ENCODE results near the gene MTUS2.

Gene MTUS2

DNA sequence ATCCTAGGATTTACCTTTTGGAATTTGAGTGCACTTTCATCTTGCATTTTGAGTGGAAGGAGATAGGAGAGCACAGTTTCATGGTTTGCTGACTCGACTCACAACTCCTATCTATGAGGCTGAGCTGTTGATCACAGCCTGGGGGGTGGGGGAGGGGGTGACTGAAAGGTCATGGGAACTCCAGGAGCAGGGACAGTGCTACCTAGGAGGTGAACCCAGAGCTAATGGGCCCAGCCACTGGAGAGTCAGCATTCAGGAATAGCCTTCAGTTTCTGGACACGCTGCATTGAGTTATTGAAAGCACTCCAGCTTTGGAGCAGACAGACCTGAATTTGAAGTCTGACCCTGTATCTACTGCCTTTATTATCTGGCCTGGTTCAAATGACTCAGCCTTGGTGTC is 435.4 kb downstream of the MTUS2 start:
- DNase-seq: no peak

DNA sequence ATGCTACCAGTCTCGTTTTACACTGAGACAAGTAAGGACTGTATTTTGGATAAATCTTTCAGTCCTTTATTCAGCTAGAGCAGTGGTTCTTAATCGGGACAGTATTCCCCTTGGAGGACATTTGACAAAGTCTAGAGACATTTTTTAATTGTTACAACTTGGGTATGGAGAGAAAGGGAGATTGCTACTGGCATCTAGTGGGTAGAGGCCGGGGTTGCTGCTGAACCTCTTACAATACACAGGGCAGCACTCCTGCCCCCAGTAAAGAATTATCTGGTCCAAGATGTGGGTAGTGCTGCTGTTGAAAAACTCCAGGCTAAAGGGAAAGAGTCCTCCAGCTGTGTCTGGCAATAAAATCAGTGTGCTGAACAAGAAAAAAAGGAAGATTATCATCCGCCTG is 440.5 kb downstream of the MTUS2 start:
- DNase-seq: no peak

DNA sequence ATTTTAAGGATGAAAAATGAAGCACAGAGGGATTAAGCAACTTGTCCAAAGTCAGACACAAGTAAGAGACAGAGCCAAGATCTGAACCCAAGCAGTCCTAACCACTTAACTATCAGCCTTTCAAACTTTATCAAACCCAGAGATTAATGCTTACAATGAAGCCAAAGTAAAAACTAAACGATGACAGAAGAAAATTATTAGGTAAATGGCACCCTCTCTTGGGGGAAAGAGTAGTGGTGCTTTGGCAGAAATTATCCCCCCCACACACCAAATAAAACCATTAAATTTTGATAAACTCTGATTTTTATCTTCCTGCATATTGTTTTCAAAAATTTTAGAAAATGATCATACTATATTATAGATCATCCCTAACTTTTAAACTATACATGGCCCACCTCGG is 446.1 kb downstream of the MTUS2 start:
- no peak for DNase-seq

- no peak for DNase-seq
These were observed 446.9 kb downstream of the MTUS2 start for GRCh38 chr13:29266756-29267733.

DNA sequence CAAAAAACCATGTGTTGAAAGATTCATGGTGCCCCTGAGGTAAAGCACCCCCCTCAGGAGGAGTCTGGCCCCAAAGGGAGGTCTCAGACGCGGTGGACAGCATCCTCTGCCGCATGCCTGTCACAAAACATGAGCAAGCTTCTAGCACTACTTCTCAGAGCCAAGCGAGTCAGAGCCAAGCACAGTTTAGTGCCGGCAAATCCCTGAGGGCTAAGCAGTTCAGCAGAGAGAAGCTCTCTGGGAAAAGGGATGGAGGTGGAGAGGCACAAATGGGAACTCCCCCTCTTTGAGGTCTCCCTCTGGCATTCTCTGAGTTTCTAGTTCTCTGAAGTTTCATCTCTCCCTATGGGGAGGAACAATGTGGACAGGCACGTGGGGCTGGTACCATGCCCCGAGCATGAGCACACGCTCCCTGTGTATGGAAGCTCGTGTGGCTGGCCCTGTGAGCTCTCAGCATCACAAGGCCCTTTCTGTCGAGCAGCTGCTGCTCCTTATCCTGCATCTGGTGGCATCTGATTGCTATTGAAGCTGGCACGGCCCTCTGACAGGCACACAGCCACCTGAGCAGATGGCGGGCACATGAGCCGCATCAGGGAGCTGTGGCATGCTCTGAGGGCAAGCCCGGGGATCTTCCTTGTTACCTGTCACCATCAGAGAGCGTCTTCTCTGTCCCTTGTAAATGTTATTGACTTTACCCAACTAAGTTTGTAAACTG is 450.3 kb downstream of the MTUS2 start:
- DNase-seq: no peak

- no peak for DNase-seq
These were observed 451.5 kb downstream of the MTUS2 start for GRCh38 chr13:29271606-29272005.

DNA sequence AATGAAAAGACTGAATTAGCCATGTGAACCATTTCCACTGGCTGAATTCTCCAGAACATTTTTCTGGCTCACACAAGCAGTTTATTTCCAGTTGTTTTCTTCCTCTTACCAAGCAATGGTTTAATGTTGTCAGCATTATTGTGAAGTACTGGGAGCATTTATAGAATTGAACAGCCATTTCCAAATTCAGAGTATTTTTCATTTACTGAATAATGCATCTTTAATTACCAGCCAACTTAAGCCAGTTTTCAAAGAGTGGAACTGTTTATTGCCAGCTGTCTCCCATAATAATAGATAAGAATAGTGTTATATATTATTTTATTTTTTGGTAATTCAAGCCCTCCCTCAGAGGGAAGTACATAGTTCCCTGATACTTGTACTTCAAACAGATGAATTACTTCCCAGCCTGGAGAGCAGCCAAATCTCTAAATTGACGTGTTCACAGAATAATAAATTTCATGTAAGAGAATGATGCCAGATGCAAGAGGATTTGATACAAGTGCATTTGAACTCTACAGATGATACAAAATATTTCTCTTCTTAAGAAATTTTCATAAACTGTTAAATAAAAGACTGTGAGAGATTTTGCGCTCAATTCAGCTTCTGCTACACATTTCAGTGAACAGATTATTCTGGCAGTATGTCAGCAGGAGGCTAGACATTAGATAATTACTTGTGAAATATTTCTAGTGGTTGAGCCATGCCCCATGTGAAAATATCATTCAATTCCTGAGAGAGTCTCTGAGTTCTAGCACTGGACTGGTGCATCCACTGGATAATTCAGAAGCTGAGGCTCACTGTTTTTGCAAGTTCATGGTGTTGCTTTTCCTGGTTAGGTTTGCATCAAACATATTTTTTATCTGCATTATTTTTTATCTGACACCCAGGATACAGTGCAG is 459.5 kb downstream of the MTUS2 start:
- DNase-seq: no peak

- no peak for DNase-seq
These were observed 461.9 kb downstream of the MTUS2 start for GRCh38 chr13:29281932-29282495.

GRCh38 chr13:29284726-29285125 is 464.6 kb downstream of the MTUS2 start:
- no peak for DNase-seq

DNA sequence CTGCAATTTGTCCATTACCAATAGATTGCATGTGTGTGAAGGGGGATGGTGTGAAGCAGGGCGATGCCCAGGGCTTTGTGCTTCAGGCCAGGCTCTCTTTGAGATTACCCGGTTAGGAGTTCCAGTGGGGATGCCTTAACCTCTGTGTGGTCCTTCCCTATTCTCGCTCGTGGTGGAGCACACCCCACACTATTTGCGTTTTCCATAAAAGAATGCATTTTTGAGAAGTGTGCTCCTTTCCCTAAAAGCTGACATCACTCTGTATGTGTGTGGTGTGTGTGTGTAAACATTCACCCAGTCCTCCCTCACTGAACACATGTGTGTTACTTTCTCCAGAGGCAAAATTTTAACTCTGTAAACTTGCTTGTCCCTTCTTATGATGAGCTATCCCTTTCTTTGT is 467.1 kb downstream of the MTUS2 start:
- DNase-seq: no peak

GRCh38 chr13:29292045-29292444 is 471.9 kb downstream of the MTUS2 start:
- DNase-seq: no peak

GRCh38 chr13:29294821-29295220 is 474.7 kb downstream of the MTUS2 start:
- DNase-seq: no peak

GRCh38 chr13:29301027-29301426 is 480.9 kb downstream of the MTUS2 start:
- DNase-seq: no peak

GRCh38 chr13:29304148-29304547 is 484.0 kb downstream of the MTUS2 start:
- DNase-seq: no peak

DNA sequence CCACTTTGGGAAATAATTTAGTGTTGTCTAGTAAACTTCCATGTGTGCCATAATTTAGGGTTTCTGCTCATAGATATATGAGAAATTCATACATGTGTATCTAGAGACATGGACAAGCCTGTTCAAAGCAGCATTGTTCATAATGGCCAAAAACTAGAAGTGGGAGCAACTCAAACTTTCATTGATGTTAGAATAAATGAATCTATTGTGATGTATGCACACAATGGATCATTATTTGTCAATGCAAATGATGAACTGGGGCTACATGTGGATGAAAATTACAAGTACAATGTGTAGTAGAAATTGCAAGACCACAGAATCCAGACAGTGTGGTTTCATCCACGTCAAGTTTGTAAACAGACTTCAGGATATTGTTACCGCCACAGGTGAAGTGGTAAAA is 490.7 kb downstream of the MTUS2 start:
- DNase-seq: no peak

- DNase-seq: no peak
These were observed 495.7 kb downstream of the MTUS2 start for GRCh38 chr13:29315847-29316246.

GRCh38 chr13:29317828-29318227 is 497.7 kb downstream of the MTUS2 start:
- DNase-seq: no peak

GRCh38 chr13:29318741-29319140 is 498.6 kb downstream of the MTUS2 start:
- no peak for DNase-seq

DNA sequence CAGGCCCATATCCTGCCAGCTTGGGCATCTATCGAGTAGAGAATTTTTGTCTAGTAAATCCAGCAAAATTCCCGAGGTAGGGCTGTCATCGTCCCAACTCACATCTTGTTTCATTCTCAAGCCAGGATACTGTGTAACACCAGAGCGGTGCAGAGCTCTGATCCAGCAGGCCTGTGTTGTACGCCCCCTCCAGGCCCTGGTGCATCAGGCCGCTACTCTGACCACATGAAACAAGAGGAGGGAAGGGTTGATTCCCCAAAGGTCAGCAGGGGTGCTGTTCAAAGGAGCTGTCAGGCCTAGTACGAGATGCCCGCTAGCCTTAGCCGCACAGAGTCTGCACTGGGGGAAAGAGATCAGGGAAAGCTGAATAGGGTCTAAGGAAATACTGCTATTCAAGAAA is 499.3 kb downstream of the MTUS2 start:
- DNase-seq: no peak

DNA sequence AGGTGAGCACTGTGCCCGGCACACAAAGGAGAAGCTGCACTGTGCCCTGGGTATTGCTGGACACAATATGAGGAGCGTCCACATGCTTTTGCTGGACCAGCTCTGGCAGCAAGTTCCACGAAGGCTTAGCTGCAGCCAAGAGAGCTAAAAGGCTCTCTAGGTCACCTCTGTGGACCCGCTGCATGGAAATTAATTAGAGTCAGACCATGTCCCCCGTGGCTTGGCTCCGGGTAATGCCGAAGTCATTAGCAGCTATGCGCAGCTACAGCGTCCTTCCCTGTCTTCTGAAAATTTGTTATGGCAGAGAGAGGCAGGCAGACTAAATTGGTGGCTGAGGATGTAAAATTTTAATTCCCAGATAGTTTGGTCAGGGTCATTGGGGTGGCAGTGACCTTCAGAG is 503.8 kb downstream of the MTUS2 start:
- no peak for DNase-seq

DNA sequence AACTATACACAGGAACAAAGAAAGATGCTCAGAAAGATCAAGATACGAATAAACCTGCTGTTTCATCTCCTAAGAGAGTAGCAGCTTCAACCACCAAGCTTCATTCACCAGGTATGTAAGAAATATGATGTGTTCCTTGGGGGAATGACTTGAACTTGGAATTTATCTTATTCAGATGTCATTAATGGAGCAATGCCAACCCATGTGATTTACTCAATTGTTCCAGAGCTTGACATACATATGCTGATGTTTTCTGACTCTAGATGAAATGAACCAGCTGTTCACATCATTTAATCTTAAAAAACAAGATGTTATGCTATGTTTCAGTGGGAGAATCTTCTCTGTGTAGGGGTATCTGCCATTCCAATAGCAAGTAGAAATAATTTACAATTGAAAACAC is 504.5 kb downstream of the MTUS2 start:
- DNase-seq: no peak

DNA sequence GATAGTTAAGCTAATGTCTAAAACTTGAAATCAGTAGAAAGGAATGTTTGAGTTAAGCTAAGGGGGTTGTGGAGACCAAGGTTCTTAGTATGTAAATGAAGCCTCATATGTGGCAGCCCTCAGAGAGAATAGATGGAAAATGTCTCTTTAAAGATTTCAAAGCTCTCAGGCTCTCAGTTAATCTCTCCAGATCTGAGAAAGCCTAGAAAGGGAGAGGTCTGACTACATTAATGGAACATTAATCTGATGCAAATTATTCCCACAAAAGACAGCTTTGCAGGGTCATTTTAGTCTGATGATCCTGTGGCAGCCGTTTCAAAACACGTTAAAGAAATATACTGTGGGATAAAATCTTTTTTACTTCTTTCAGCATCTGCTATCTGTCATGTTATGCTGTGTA is 508.4 kb downstream of the MTUS2 start:
- no peak for DNase-seq

DNA sequence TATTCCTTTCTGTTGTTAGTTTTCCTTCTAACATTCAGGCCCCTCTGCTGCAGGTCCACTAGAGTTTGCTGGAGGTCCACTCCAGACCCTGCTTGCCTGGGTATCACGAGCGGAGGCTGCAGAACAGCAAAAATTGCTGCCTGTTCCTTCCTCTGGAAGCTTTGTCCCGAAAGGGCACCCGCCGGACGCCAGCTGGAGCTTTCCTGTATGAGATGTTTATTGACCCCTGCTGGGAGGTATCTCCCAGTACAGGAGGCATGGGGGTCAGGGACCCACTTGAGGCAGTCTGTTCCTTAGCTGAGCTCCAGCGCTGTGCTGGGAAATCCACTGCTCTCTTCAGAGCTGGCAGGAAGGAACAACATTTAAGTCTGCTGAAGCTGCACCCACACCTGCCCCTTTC is 516.2 kb downstream of the MTUS2 start:
- no peak for DNase-seq

Measured in activated CD4-positive, alpha-beta T cell treated with anti-CD3 and anti-CD28 coated beads for 4 hours (primary cell).